Right atrium auricular region (tissue), 2 donors: ENCODE measurements around the gene DYNLRB2. TPM values are rescaled to one million over a fixed set of nuclear protein-coding genes. Genes with fewer than 3 reads are reported as not detected.

Source experiments
- DNase-seq: peaks from one replicate; pipeline ENCODE4 v3.0.0-alpha.2; 2019; ENCODE audit warnings: low spot score
- H3K27ac ChIP-seq, 2 donors: fragments of 200-600 bp; sonication (generic); 1 replicate in 1 of 2; 2 replicates in 1 of 2; pipeline ENCODE4 v1.5.1; 2016 to 2019
- H3K27me3 ChIP-seq, 2 donors: fragments of 200-600 bp; sonication (generic); one replicate each; pipeline versions ENCODE4 v1.5.1 to v1.6.0; 2017 to 2019
- H3K36me3 ChIP-seq: fragments of 200-600 bp; sonication (generic); one replicate; pipeline ENCODE4 v1.5.1; 2016
- H3K4me1 ChIP-seq, 2 donors: fragments of 200-600 bp; sonication (generic); one replicate each; pipeline versions ENCODE4 v1.5.1 to v1.6.0; 2017 to 2019
- H3K4me3 ChIP-seq, 2 donors: fragments of 200-600 bp; sonication (generic); 1 replicate in 1 of 2; 2 replicates in 1 of 2; pipeline ENCODE4 v1.5.1; 2017 to 2019; ENCODE audit warnings: mild to moderate bottlenecking in 1 of 2, moderate library complexity in 1 of 2
- H3K9me3 ChIP-seq, 2 donors: fragments of 200-600 bp; sonication (generic); one replicate each; pipeline ENCODE4 v1.5.1; 2019
- total RNA-seq, 2 donors: library from RNA; depleted of rRNA; stranded (reverse); fragments of >200 nt; gene quantifications; one replicate each; pipeline ENCODE4 v1.1.0, GENCODE V29; 2016
- TF ChIP-seq, protein P1 (sequence below), 2 donors: fragments of 200-600 bp; sonication (generic); IDR thresholded peaks; one replicate each; pipeline ENCODE4 v1.5.1; 2019; ENCODE audit warnings: antibody characterized with exemption in 2 of 2

Gene DYNLRB2
- total RNA-seq, 2 donors from 2014 or later, result not detected

GRCh38 chr16:80541306-80541694 lies 507 bp downstream of the DYNLRB2 start:
- H3K9me3 ChIP-seq, result no peaks in the 10 kb centered on the region
- peak overlapping the region in 1 of 2 donors; percentile 51 for H3K27ac ChIP-seq
- DNase-seq, result no peak
- H3K27me3 ChIP-seq, result no peaks in the 10 kb centered on the region
- peaks cover 3 to 9% of the 10 kb centered on the region in 2 donors for H3K4me1 ChIP-seq
- no peaks in the 10 kb centered on the region for H3K36me3 ChIP-seq
- peak overlapping the region; percentile 61 to 66 for H3K4me3 ChIP-seq
- TF ChIP-seq, protein P1, sequence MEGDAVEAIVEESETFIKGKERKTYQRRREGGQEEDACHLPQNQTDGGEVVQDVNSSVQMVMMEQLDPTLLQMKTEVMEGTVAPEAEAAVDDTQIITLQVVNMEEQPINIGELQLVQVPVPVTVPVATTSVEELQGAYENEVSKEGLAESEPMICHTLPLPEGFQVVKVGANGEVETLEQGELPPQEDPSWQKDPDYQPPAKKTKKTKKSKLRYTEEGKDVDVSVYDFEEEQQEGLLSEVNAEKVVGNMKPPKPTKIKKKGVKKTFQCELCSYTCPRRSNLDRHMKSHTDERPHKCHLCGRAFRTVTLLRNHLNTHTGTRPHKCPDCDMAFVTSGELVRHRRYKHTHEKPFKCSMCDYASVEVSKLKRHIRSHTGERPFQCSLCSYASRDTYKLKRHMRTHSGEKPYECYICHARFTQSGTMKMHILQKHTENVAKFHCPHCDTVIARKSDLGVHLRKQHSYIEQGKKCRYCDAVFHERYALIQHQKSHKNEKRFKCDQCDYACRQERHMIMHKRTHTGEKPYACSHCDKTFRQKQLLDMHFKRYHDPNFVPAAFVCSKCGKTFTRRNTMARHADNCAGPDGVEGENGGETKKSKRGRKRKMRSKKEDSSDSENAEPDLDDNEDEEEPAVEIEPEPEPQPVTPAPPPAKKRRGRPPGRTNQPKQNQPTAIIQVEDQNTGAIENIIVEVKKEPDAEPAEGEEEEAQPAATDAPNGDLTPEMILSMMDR (IDR thresholded peaks at IDR 0.05), result no peak

DNA sequence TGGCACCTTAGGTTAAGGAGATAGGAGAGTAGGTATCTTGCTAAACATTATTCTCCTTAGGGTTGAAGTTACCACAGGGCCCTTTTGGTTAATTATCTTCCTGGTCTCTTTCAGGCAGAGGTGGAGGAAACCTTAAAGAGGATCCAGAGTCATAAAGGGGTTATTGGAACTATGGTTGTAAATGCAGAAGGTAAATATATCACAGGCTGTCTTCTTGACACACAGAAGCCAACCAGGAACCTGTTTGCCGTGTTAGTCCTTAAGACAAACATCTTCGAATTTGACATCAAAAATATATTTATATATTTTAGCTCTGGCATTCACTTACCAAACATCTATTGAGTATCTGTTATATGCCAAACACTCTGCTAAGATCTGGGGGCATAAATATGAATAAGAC lies 2.4 kb downstream of the DYNLRB2 start:
- no peaks in the 10 kb centered on the region for H3K9me3 ChIP-seq
- no peak for DNase-seq
- H3K4me1 ChIP-seq, result peaks cover 3 to 9% of the 10 kb centered on the region in 2 donors
- H3K27ac ChIP-seq, result no peak overlapping the region
- H3K27me3 ChIP-seq, result no peaks in the 10 kb centered on the region
- H3K4me3 ChIP-seq, result no peak overlapping the region
- TF ChIP-seq, protein P1 (IDR thresholded peaks at IDR 0.05), result no peak
- no peaks in the 10 kb centered on the region for H3K36me3 ChIP-seq

GRCh38 chr16:80544326-80544725 lies 3.5 kb downstream of the DYNLRB2 start:
- Histone ChIP-seq H3K27me3 (no peaks in the 10 kb centered on the region), H3K36me3 (no peaks in the 10 kb centered on the region), H3K4me1 (peaks cover 3 to 9% of the 10 kb centered on the region in 2 donors), H3K9me3 (no peaks in the 10 kb centered on the region), H3K27ac (no peak overlapping the region), H3K4me3 (no peak overlapping the region)
- no peak for DNase-seq
- TF ChIP-seq, protein P1 (IDR thresholded peaks at IDR 0.05), result no peak

- Histone ChIP-seq H3K27ac (no peak overlapping the region), H3K9me3 (no peaks in the 10 kb centered on the region)
- TF ChIP-seq, protein P1 (IDR thresholded peaks at IDR 0.05), result no peak
Observed at GRCh38 chr16:80546249-80546648, 5.5 kb downstream of the DYNLRB2 start.

DNA sequence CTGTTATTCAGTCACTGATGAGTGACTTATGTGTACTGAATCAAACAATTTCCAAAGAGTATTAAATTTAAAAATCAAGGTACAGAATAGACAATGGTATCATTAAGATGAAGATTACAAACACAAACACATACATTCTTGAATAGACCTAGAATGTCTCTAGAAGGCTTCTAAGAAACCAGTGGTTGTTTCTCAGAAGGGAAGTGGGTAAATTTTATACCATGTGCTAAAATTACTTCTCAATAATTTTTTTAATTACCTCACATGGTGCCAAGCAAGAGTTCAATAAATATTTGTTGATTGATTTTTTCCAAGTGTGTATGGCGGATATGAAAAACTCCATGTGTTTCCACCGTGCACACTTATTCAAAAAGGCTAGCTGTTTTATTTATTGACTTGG lies 6.4 kb downstream of the DYNLRB2 start:
- TF ChIP-seq, protein P1 (IDR thresholded peaks at IDR 0.05), result no peak
- H3K4me3 ChIP-seq, result no peak overlapping the region
- H3K27ac ChIP-seq, result no peak overlapping the region
- H3K9me3 ChIP-seq, result no peaks in the 10 kb centered on the region
- no peaks in the 10 kb centered on the region for H3K4me1 ChIP-seq
- no peaks in the 10 kb centered on the region for H3K36me3 ChIP-seq
- no peak for DNase-seq
- H3K27me3 ChIP-seq, result no peaks in the 10 kb centered on the region

More at GRCh38 chr16:80546249-80546648, 5.5 kb downstream of the DYNLRB2 start:
- H3K36me3 ChIP-seq, result no peaks in the 10 kb centered on the region
- peaks cover under 1 to 2% of the 10 kb centered on the region in 2 donors for H3K4me1 ChIP-seq
- H3K4me3 ChIP-seq, result no peak overlapping the region
- no peak for DNase-seq
- H3K27me3 ChIP-seq, result no peaks in the 10 kb centered on the region

DNA sequence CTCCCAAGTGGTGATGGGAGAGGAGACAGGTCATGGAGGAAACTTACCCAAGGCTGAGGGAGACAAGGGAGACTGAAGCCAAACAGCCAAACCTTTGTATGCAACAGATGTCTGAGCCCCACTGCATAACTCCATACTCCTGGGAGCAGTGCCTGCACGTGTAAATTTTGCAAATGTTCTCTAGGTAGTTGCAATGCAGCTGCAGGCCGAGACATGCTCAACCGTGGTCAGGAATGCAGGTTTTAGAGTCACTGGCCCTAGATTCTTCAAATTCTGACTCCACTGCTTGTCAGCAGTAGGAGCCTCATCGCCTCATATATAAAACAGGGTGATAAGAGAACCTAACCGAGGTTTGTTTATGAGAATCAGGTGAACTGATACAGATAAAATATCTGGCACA lies 11.5 kb downstream of the DYNLRB2 start:
- H3K4me3 ChIP-seq, result no peak overlapping the region
- DNase-seq, result no peak
- no peaks in the 10 kb centered on the region for H3K36me3 ChIP-seq
- H3K4me1 ChIP-seq, result no peaks in the 10 kb centered on the region
- H3K27ac ChIP-seq, result no peak overlapping the region
- TF ChIP-seq, protein P1 (IDR thresholded peaks at IDR 0.05), result no peak
- no peaks in the 10 kb centered on the region for H3K27me3 ChIP-seq
- H3K9me3 ChIP-seq, result no peaks in the 10 kb centered on the region
